ENCODE data around the gene SELENOF. TPM values are rescaled to one million over a fixed set of nuclear protein-coding genes. Genes with fewer than 3 reads are reported as not detected.

Gene SELENOF
- total RNA-seq, 2 experiments from 2014 or later, result 93.0 to 214 TPM

GRCh38 chr1:86887479-86888162, 26.3 kb downstream of the SELENOF start:
- no TSS peak for BruUV-seq (replicated peaks)
- Histone ChIP-seq H2AFZ (ENCODE audit: low read length) (no peak overlapping the region), H3K4me1 (ENCODE audit: insufficient read depth, low read length, poor library complexity, severe bottlenecking) (no peaks in the 10 kb centered on the region), H4K20me1 (ENCODE audit: insufficient read depth, low read length) (no peaks in the 10 kb centered on the region), H3K79me2 (ENCODE audit: insufficient read depth, low read depth, low read length) (peaks cover 86% of the 10 kb centered on the region), H3K9me2 (ENCODE audit: insufficient read depth, low read length) (no peaks in the 10 kb centered on the region), H3K27ac (ENCODE audit: low read depth, low read length, poor library complexity, severe bottlenecking) (no peak overlapping the region), H3K9me3 (ENCODE audit: low read length) (no peaks in the 10 kb centered on the region), H3K4me2 (ENCODE audit: low read length) (no peak overlapping the region), H3K4me3 (ENCODE audit: low read depth, low read length, poor library complexity, severe bottlenecking) (no peak overlapping the region), H3K36me3 (ENCODE audit: insufficient read depth, low read length) (peaks cover 90% of the 10 kb centered on the region)
- no peak for TF ChIP-seq CTCF (conservative IDR thresholded peaks at IDR 0.05; ENCODE audit: low read length)
- no peak for TF ChIP-seq EZH2phosphoT487 (IDR thresholded peaks at IDR 0.05; ENCODE audit: borderline replicate concordance, low read depth, low read length)
- POLR2A ChIA-PET, result interaction anchor here (0.8 to 1.5 kb wide), 3 partner anchors 8 to 10 kb away, joined by 4 read pairs; no protein-coding TSS in a partner anchor
- DNase-seq (ENCODE audit: low spot score), result no peak
- intact Hi-C loops (cut with micrococcal nuclease; ENCODE audit: unreplicated experiment), result no loop called here
- CTCF ChIA-PET (ENCODE audit: unreplicated experiment), result no interaction called here

GRCh38 chr1:86875722-86876121, 38.2 kb downstream of the SELENOF start:
- Histone ChIP-seq H3K9me3 (ENCODE audit: low read length) (no peaks in the 10 kb centered on the region), H3K4me2 (ENCODE audit: low read length) (no peak overlapping the region), H3K4me1 (ENCODE audit: insufficient read depth, low read length, poor library complexity, severe bottlenecking) (no peaks in the 10 kb centered on the region), H3K79me2 (ENCODE audit: insufficient read depth, low read depth, low read length) (peaks cover 16% of the 10 kb centered on the region; the same call in 1 of the 2 replicates), H3K4me3 (ENCODE audit: low read depth, low read length, poor library complexity, severe bottlenecking) (no peak overlapping the region), H3K9me2 (ENCODE audit: insufficient read depth, low read length) (no peaks in the 10 kb centered on the region), H4K20me1 (ENCODE audit: insufficient read depth, low read length) (no peaks in the 10 kb centered on the region), H2AFZ (ENCODE audit: low read length) (no peak overlapping the region), H3K27ac (ENCODE audit: low read depth, low read length, poor library complexity, severe bottlenecking) (no peak overlapping the region), H3K36me3 (ENCODE audit: insufficient read depth, low read length) (peaks cover 89% of the 10 kb centered on the region)
- TF ChIP-seq EZH2phosphoT487 (IDR thresholded peaks at IDR 0.05; ENCODE audit: borderline replicate concordance, low read depth, low read length) (no peak), CTCF (conservative IDR thresholded peaks at IDR 0.05; ENCODE audit: low read length) (no peak)
- BruUV-seq (replicated peaks), result no TSS peak
- CTCF ChIA-PET (ENCODE audit: unreplicated experiment), result no interaction called here
- POLR2A ChIA-PET, result no interaction called here
- no peak for DNase-seq (ENCODE audit: low spot score)
- intact Hi-C loops (cut with micrococcal nuclease; ENCODE audit: unreplicated experiment), result no loop called here

- Histone ChIP-seq H3K27ac (ENCODE audit: low read depth, low read length, poor library complexity, severe bottlenecking) (no peak overlapping the region), H3K9me3 (ENCODE audit: low read length) (no peaks in the 10 kb centered on the region), H3K36me3 (ENCODE audit: insufficient read depth, low read length) (peaks cover 58% of the 10 kb centered on the region), H3K4me3 (ENCODE audit: low read depth, low read length, poor library complexity, severe bottlenecking) (no peak overlapping the region), H2AFZ (ENCODE audit: low read length) (no peak overlapping the region), H3K79me2 (ENCODE audit: insufficient read depth, low read depth, low read length) (peaks cover 19% of the 10 kb centered on the region; the same call in 1 of the 2 replicates), H3K4me1 (ENCODE audit: insufficient read depth, low read length, poor library complexity, severe bottlenecking) (peaks cover 3% of the 10 kb centered on the region), H3K4me2 (ENCODE audit: low read length) (no peak overlapping the region), H3K9me2 (ENCODE audit: insufficient read depth, low read length) (no peaks in the 10 kb centered on the region), H4K20me1 (ENCODE audit: insufficient read depth, low read length) (no peaks in the 10 kb centered on the region)
- no peak for DNase-seq (ENCODE audit: low spot score)
- BruUV-seq (replicated peaks), result no TSS peak
- intact Hi-C loops (cut with micrococcal nuclease; ENCODE audit: unreplicated experiment), result no loop called here
- POLR2A ChIA-PET, result interaction anchor here (0.6 to 1.5 kb wide), 6 partner anchors 8 to 818 kb away, joined by 3 to 5 read pairs (median 3); no protein-coding TSS in a partner anchor
- CTCF ChIA-PET (ENCODE audit: unreplicated experiment), result no interaction called here
- TF ChIP-seq EZH2phosphoT487 (IDR thresholded peaks at IDR 0.05; ENCODE audit: borderline replicate concordance, low read depth, low read length), result no peak
- no peak for TF ChIP-seq CTCF (conservative IDR thresholded peaks at IDR 0.05; ENCODE audit: low read length)
Measured at GRCh38 chr1:86872086-86872485, 41.8 kb downstream of the SELENOF start.
